ENCODE measurements around the gene SYT11.
"Not testable (repeated sequence)": the region's sequence is repeated elsewhere in the genome, so short reads cannot be mapped to it uniquely, and the experiment has no call there.

Gene SYT11

DNA sequence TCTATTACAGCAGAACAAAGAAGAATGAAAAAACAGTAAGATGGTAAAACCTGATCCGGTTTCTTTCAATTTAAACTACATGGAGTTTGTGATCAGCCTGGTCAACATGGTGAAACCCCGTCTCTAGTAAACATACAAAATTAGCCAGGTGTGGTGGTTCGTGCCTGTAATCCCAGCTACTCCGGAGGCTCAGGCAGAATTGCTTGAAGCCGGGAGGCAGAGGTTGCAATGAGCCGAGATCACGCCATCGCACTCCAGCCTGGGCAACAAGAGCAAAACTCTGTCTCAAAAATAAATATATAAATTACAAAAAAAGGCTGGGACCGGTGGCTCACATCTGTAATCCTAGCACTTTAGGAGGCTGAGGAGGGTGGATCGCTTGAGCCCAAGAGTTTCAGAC lies 71.4 kb downstream of the SYT11 start:
- not testable (repeated sequence) for DNase-seq (ENCODE audit: low spot score); H3K27ac ChIP-seq (replicated peaks; ENCODE audit: low read length); H4K8ac ChIP-seq (ENCODE audit: low read depth, low read length); H2BK5ac ChIP-seq (ENCODE audit: low read length); H3K27me3 ChIP-seq (ENCODE audit: control insufficient read depth in 3 of 3, insufficient read depth in 3 of 3, low read depth in 1 of 3, low read length in 3 of 3); H3K18ac ChIP-seq (ENCODE audit: low read length); H3K79me1 ChIP-seq (ENCODE audit: low read depth, low read length); H3K9me3 ChIP-seq (replicated peaks in 1 of 2; ENCODE audit: control insufficient read depth in 2 of 2, insufficient read depth in 1 of 2, low read depth in 1 of 2, low read length in 2 of 2); H4K91ac ChIP-seq (ENCODE audit: low read depth, low read length, poor library complexity); H2BK12ac ChIP-seq (ENCODE audit: low read length); H3K23ac ChIP-seq (ENCODE audit: low read depth, low read length, poor library complexity); H3K9ac ChIP-seq (ENCODE audit: low read depth, low read length, poor library complexity); H2AK5ac ChIP-seq (ENCODE audit: low read depth, low read length); H3K14ac ChIP-seq (ENCODE audit: low read length); H3K4me3 ChIP-seq (ENCODE audit: low read length in 2 of 2); H3K4me2 ChIP-seq (ENCODE audit: insufficient read depth, low read length, poor library complexity, severe bottlenecking); H3K4ac ChIP-seq (ENCODE audit: low read length); H2AFZ ChIP-seq (ENCODE audit: low read length); H2BK120ac ChIP-seq (ENCODE audit: low read depth, low read length); H2BK15ac ChIP-seq (ENCODE audit: low read length)
- WGBS, 2 donors (ENCODE audit: extremely low coverage in 2 of 2, insufficient read length in 2 of 2, insufficient replicate concordance in 1 of 2) = no CpG with 5 or more reads among the region's 10 CpGs
- Histone ChIP-seq H3K4me1 (ENCODE audit: control insufficient read depth in 2 of 2, insufficient read depth in 1 of 2, low read depth in 1 of 2, low read length in 2 of 2) (peaks cover 4 to 13% of the 10 kb centered on the region in 2 donors), H3K36me3 (replicated peaks in 1 of 2; ENCODE audit: control insufficient read depth in 2 of 2, insufficient read depth in 2 of 2, low read length in 2 of 2) (peaks cover 28 to 80% of the 10 kb centered on the region in 2 donors)

DNA sequence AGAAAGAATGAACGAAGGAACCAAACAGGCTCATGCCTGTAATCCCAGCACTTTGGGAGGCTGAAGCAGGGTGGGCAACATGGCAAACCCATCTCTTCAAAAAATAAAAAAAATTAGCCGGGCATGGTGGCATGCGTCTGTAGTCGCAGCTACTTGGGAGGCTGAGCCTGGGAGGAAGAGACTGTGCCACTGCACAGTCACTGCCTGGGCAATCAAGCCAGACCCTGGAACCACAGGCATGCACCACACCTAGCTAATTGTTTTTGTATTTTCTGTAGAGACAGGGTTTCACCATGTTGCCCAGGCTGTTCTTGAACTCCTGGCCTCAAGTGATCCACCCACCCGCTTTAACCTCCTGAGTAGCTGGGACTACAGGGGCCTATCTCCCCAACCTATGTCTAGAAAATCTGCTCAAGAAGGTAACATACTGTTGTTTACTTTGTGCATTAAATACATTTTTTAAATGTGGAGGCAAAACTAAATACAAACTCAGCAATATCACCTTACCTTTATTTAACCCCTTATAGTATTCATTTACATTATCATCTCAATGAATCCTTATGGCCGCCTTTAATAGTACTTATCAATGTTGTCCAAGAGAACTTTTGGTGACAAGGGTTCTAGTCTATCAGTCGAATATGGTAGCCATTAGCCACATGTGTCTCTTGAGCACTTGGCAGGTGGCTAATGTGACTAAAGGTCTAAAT lies 72.1 kb downstream of the SYT11 start:
- no peak overlapping the region for H3K18ac ChIP-seq (ENCODE audit: low read length)
- H3K23ac ChIP-seq (ENCODE audit: low read depth, low read length, poor library complexity) = no peak overlapping the region
- H2AFZ ChIP-seq (ENCODE audit: low read length) = no peak overlapping the region
- no peak overlapping the region for H3K4ac ChIP-seq (ENCODE audit: low read length)
- no peak overlapping the region for H2BK5ac ChIP-seq (ENCODE audit: low read length)
- no peak overlapping the region for H2BK12ac ChIP-seq (ENCODE audit: low read length)
- peaks cover 4 to 13% of the 10 kb centered on the region in 2 donors for H3K4me1 ChIP-seq (ENCODE audit: control insufficient read depth in 2 of 2, insufficient read depth in 1 of 2, low read depth in 1 of 2, low read length in 2 of 2)
- no peak overlapping the region for H4K8ac ChIP-seq (ENCODE audit: low read depth, low read length)
- no peak overlapping the region for H2BK120ac ChIP-seq (ENCODE audit: low read depth, low read length)
- no peak overlapping the region for H2BK15ac ChIP-seq (ENCODE audit: low read length)
- no peaks in the 10 kb centered on the region for H3K9me3 ChIP-seq (replicated peaks in 1 of 2; ENCODE audit: control insufficient read depth in 2 of 2, insufficient read depth in 1 of 2, low read depth in 1 of 2, low read length in 2 of 2)
- H2AK5ac ChIP-seq (ENCODE audit: low read depth, low read length) = no peak overlapping the region
- no peak overlapping the region for H3K14ac ChIP-seq (ENCODE audit: low read length)
- H3K36me3 ChIP-seq (replicated peaks in 1 of 2; ENCODE audit: control insufficient read depth in 2 of 2, insufficient read depth in 2 of 2, low read length in 2 of 2) = peaks cover 23 to 72% of the 10 kb centered on the region in 2 donors
- DNase-seq (ENCODE audit: low spot score) = no peak
- no peak overlapping the region for H3K27ac ChIP-seq (replicated peaks; ENCODE audit: low read length)
- no peak overlapping the region for H3K9ac ChIP-seq (ENCODE audit: low read depth, low read length, poor library complexity)
- H3K4me2 ChIP-seq (ENCODE audit: insufficient read depth, low read length, poor library complexity, severe bottlenecking) = no peak overlapping the region
- H3K79me1 ChIP-seq (ENCODE audit: low read depth, low read length) = no peaks in the 10 kb centered on the region
- no peak overlapping the region for H3K4me3 ChIP-seq (ENCODE audit: low read length in 2 of 2)
- no peaks in the 10 kb centered on the region for H3K27me3 ChIP-seq (ENCODE audit: control insufficient read depth in 3 of 3, insufficient read depth in 3 of 3, low read depth in 1 of 3, low read length in 3 of 3)
- no peak overlapping the region for H4K91ac ChIP-seq (ENCODE audit: low read depth, low read length, poor library complexity)
- WGBS, 2 donors (ENCODE audit: extremely low coverage in 2 of 2, insufficient read length in 2 of 2, insufficient replicate concordance in 1 of 2) = no CpG with 5 or more reads among the region's 7 CpGs

DNA sequence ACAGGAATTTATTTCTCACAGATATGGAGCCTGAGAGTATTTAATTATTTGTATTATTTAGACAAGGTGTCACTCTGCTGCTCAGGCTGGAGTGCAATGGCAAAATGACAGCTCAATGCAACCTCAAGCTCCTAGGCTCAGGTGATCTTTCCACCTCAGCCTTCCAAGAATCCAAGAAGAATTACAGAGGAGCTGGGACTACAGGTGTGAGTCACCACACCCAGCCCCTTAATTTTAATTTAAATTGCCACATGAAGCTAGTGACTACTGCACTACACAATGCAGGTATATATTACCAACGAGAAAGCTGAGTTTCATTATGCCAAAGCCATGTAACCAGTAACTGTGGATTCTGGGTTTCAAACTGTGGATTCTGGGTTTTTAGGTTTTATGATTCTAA lies 72.7 kb downstream of the SYT11 start:
- H3K4me3 ChIP-seq (ENCODE audit: low read length in 2 of 2) = no peak overlapping the region
- no peaks in the 10 kb centered on the region for H3K9me3 ChIP-seq (replicated peaks in 1 of 2; ENCODE audit: control insufficient read depth in 2 of 2, insufficient read depth in 1 of 2, low read depth in 1 of 2, low read length in 2 of 2)
- H3K14ac ChIP-seq (ENCODE audit: low read length) = no peak overlapping the region
- H2BK12ac ChIP-seq (ENCODE audit: low read length) = no peak overlapping the region
- no peak overlapping the region for H3K4ac ChIP-seq (ENCODE audit: low read length)
- no peaks in the 10 kb centered on the region for H3K27me3 ChIP-seq (ENCODE audit: control insufficient read depth in 3 of 3, insufficient read depth in 3 of 3, low read depth in 1 of 3, low read length in 3 of 3)
- H2BK5ac ChIP-seq (ENCODE audit: low read length) = no peak overlapping the region
- no peak overlapping the region for H3K23ac ChIP-seq (ENCODE audit: low read depth, low read length, poor library complexity)
- no peak overlapping the region for H3K27ac ChIP-seq (replicated peaks; ENCODE audit: low read length)
- H2BK15ac ChIP-seq (ENCODE audit: low read length) = no peak overlapping the region
- H3K4me2 ChIP-seq (ENCODE audit: insufficient read depth, low read length, poor library complexity, severe bottlenecking) = no peak overlapping the region
- H2BK120ac ChIP-seq (ENCODE audit: low read depth, low read length) = no peak overlapping the region
- no peak overlapping the region for H2AFZ ChIP-seq (ENCODE audit: low read length)
- no CpG with 5 or more reads among the region's 1 CpG for WGBS, 2 donors (ENCODE audit: extremely low coverage in 2 of 2, insufficient read length in 2 of 2, insufficient replicate concordance in 1 of 2)
- no peak for DNase-seq (ENCODE audit: low spot score)
- peaks cover 18 to 66% of the 10 kb centered on the region in 2 donors for H3K36me3 ChIP-seq (replicated peaks in 1 of 2; ENCODE audit: control insufficient read depth in 2 of 2, insufficient read depth in 2 of 2, low read length in 2 of 2)
- H3K18ac ChIP-seq (ENCODE audit: low read length) = no peak overlapping the region
- H3K9ac ChIP-seq (ENCODE audit: low read depth, low read length, poor library complexity) = no peak overlapping the region
- no peak overlapping the region for H4K91ac ChIP-seq (ENCODE audit: low read depth, low read length, poor library complexity)
- no peak overlapping the region for H4K8ac ChIP-seq (ENCODE audit: low read depth, low read length)
- H3K4me1 ChIP-seq (ENCODE audit: control insufficient read depth in 2 of 2, insufficient read depth in 1 of 2, low read depth in 1 of 2, low read length in 2 of 2) = peaks cover 4 to 13% of the 10 kb centered on the region in 2 donors
- H2AK5ac ChIP-seq (ENCODE audit: low read depth, low read length) = no peak overlapping the region
- H3K79me1 ChIP-seq (ENCODE audit: low read depth, low read length) = no peaks in the 10 kb centered on the region

DNA sequence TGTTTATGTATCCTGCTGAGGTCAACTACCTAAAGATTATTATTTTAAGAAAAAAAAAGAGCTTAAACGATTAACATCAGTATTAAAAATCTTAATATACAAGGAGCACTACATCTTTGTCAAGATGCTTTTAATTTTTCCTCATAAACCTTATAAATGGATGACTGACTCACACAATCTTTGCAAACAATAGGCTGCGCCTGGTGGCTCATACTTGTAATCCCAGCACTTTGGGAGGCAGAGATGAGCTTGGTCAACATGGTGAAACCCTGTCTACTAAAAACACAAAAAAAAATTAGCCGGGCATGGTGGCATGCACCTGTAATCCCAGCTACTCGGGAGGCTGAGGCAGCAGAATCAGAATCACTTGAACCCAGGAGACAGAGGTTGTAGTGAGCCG lies 73.1 kb downstream of the SYT11 start:
- Histone ChIP-seq H2BK5ac (ENCODE audit: low read length) (no peak overlapping the region), H3K4me2 (ENCODE audit: insufficient read depth, low read length, poor library complexity, severe bottlenecking) (no peak overlapping the region), H2BK120ac (ENCODE audit: low read depth, low read length) (no peak overlapping the region), H3K27me3 (ENCODE audit: control insufficient read depth in 3 of 3, insufficient read depth in 3 of 3, low read depth in 1 of 3, low read length in 3 of 3) (no peaks in the 10 kb centered on the region), H3K4ac (ENCODE audit: low read length) (no peak overlapping the region), H3K4me3 (ENCODE audit: low read length in 2 of 2) (no peak overlapping the region), H3K79me1 (ENCODE audit: low read depth, low read length) (no peaks in the 10 kb centered on the region), H3K9me3 (replicated peaks in 1 of 2; ENCODE audit: control insufficient read depth in 2 of 2, insufficient read depth in 1 of 2, low read depth in 1 of 2, low read length in 2 of 2) (no peaks in the 10 kb centered on the region), H3K27ac (replicated peaks; ENCODE audit: low read length) (no peak overlapping the region), H4K8ac (ENCODE audit: low read depth, low read length) (no peak overlapping the region), H3K14ac (ENCODE audit: low read length) (no peak overlapping the region), H3K4me1 (ENCODE audit: control insufficient read depth in 2 of 2, insufficient read depth in 1 of 2, low read depth in 1 of 2, low read length in 2 of 2) (peaks cover 4 to 13% of the 10 kb centered on the region in 2 donors), H2AFZ (ENCODE audit: low read length) (no peak overlapping the region), H4K91ac (ENCODE audit: low read depth, low read length, poor library complexity) (no peak overlapping the region), H3K18ac (ENCODE audit: low read length) (no peak overlapping the region), H3K9ac (ENCODE audit: low read depth, low read length, poor library complexity) (no peak overlapping the region), H3K23ac (ENCODE audit: low read depth, low read length, poor library complexity) (no peak overlapping the region), H2BK12ac (ENCODE audit: low read length) (no peak overlapping the region), H2BK15ac (ENCODE audit: low read length) (no peak overlapping the region), H2AK5ac (ENCODE audit: low read depth, low read length) (no peak overlapping the region), H3K36me3 (replicated peaks in 1 of 2; ENCODE audit: control insufficient read depth in 2 of 2, insufficient read depth in 2 of 2, low read length in 2 of 2) (peaks cover 16 to 62% of the 10 kb centered on the region in 2 donors)
- no peak for DNase-seq (ENCODE audit: low spot score)
- WGBS, 2 donors (ENCODE audit: extremely low coverage in 2 of 2, insufficient read length in 2 of 2, insufficient replicate concordance in 1 of 2) = no CpG with 5 or more reads among the region's 5 CpGs
